ENCODE measurements around the gene ELP5.
A peak's percentile ranks its signal among the peaks of the same experiment; 100 is the strongest.

Gene ELP5

DNA sequence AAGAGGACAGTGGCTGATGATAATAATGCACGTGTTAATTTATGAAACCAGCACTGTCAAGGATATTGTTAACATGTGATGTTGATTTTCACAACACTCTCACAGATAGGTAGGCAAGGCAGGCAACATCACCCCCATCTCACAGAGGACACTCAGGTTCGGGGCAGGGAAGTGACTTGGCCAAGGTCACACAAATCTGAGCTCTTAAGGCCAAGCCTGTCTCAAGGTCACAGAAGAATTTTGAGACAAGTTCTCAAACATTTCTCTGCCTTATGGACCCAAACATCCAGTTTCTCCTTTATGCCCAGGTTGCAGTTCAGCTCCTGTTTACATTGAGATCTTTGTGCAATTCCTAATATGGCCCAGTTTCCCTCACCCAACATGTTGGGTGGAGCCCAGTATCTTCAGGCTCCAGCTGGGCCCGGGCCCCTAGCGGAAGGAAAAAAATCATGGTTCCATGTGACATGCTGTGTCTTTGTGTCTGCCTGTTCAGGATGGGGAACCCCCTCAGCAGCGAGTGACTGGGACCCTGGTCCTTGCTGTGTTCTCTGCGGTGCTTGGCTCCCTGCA lies 30.8 kb downstream of the ELP5 start:
- no peaks in the 10 kb centered on the region; a peak in 1 of 3 replicates for H3K36me3 ChIP-seq (ENCODE audit: control insufficient read depth in 2 of 2, insufficient read depth in 1 of 2, low read length in 2 of 2)
- CTCF ChIA-PET: interaction anchor here (0.6 to 9.0 kb wide), 5 partner anchors 10 to 855 kb away, joined by 3 to 160 read pairs (median 3); no protein-coding TSS in a partner anchor
- no peak overlapping the region for H3K4me3 ChIP-seq (ENCODE audit: low read depth, low read length)
- POLR2A ChIA-PET: interaction anchor here (1.0 to 3.1 kb wide), 3 partner anchors 13 to 62 kb away, joined by 3 to 20 read pairs (median 14); no protein-coding TSS in a partner anchor
- no peak for TF ChIP-seq ZNF48 (tag by site-specific recombination; IDR thresholded peaks at IDR 0.05)
- TF ChIP-seq ZIC2 (tag by site-specific recombination; IDR thresholded peaks at IDR 0.05): peak; percentile 32; the same call in 1 of the 2 replicates
- H3K27ac ChIP-seq (ENCODE audit: extremely low read depth, low read depth, low read length): no peak overlapping the region
- H3K4me1 ChIP-seq (ENCODE audit: control insufficient read depth, insufficient read depth, low read length): peaks cover 9% of the 10 kb centered on the region
- no peaks in the 10 kb centered on the region for H3K9me3 ChIP-seq (ENCODE audit: control insufficient read depth, insufficient read depth, low read depth, low read length)

- H3K9me3 ChIP-seq (ENCODE audit: control insufficient read depth, insufficient read depth, low read depth, low read length): no peaks in the 10 kb centered on the region
- peaks cover 9% of the 10 kb centered on the region for H3K4me1 ChIP-seq (ENCODE audit: control insufficient read depth, insufficient read depth, low read length)
- H3K27ac ChIP-seq (ENCODE audit: extremely low read depth, low read depth, low read length): no peak overlapping the region
- TF ChIP-seq ZNF692 (tag by site-specific recombination; IDR thresholded peaks at IDR 0.05) (no peak), KLF16 (tag by site-specific recombination; IDR thresholded peaks at IDR 0.05) (no peak), SCRT2 (tag by site-specific recombination; IDR thresholded peaks at IDR 0.05) (no peak), EGR2 (tag by site-specific recombination; IDR thresholded peaks at IDR 0.05; ENCODE audit: low read depth) (no peak), BCL11A (tag by site-specific recombination; IDR thresholded peaks at IDR 0.05; ENCODE audit: low read depth) (no peak), REPIN1 (tag by site-specific recombination; IDR thresholded peaks at IDR 0.05; ENCODE audit: low read depth) (no peak), ZSCAN16 (tag by site-specific recombination; IDR thresholded peaks at IDR 0.05) (no peak), MZF1 (tag by site-specific recombination; IDR thresholded peaks at IDR 0.05; ENCODE audit: borderline replicate concordance) (no peak), ZNF776 (tag by site-specific recombination; IDR thresholded peaks at IDR 0.05; ENCODE audit: borderline replicate concordance) (no peak), ZNF426 (tag by site-specific recombination; IDR thresholded peaks at IDR 0.05) (no peak)
- no peaks in the 10 kb centered on the region; a peak in 1 of 3 replicates for H3K36me3 ChIP-seq (ENCODE audit: control insufficient read depth in 2 of 2, insufficient read depth in 1 of 2, low read length in 2 of 2)
- ChIA-PET POLR2A (no interaction called here), CTCF (interaction anchor here (0.6 to 9.0 kb wide), 3 partner anchors 15 to 258 kb away, joined by 3 to 160 read pairs (median 3); no protein-coding TSS in a partner anchor)
- no peak overlapping the region for H3K4me3 ChIP-seq (ENCODE audit: low read depth, low read length)
Observed at GRCh38 chr17:7283471-7284216, 31.6 kb downstream of the ELP5 start.

GRCh38 chr17:7284911-7285310 lies 32.9 kb downstream of the ELP5 start:
- no peak overlapping the region for H3K27ac ChIP-seq (ENCODE audit: extremely low read depth, low read depth, low read length)
- CTCF ChIA-PET: interaction anchor here (1.2 to 9.0 kb wide), 3 partner anchors 14 to 239 kb away, joined by 3 to 160 read pairs (median 6); no protein-coding TSS in a partner anchor
- TF ChIP-seq GFI1B (tag by site-specific recombination; IDR thresholded peaks at IDR 0.05) (no peak), ZNF560 (tag by site-specific recombination; IDR thresholded peaks at IDR 0.05; ENCODE audit: borderline replicate concordance) (no peak), ZNF19 (tag by site-specific recombination; IDR thresholded peaks at IDR 0.05; ENCODE audit: low read depth) (no peak)
- POLR2A ChIA-PET: no interaction called here
- no peaks in the 10 kb centered on the region for H3K36me3 ChIP-seq (ENCODE audit: control insufficient read depth in 2 of 2, insufficient read depth in 1 of 2, low read length in 2 of 2)
- peaks cover 9% of the 10 kb centered on the region for H3K4me1 ChIP-seq (ENCODE audit: control insufficient read depth, insufficient read depth, low read length)
- no peak overlapping the region for H3K4me3 ChIP-seq (ENCODE audit: low read depth, low read length)
- no peaks in the 10 kb centered on the region for H3K9me3 ChIP-seq (ENCODE audit: control insufficient read depth, insufficient read depth, low read depth, low read length)

DNA sequence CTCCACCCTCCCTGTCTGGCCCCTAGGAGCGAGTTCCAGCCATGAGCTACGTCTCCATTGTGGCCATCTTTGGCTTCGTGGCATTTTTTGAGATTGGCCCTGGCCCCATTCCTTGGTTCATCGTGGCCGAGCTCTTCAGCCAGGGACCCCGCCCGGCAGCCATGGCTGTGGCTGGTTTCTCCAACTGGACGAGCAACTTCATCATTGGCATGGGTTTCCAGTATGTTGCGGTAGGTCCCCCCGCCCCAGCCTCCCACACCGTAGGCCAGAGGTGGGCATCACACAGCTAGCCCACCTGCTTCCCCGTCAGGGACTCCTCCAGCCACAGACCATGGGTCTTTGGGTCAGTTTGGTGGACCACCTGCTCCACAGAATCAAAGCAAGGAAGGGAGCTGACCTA lies 33.7 kb downstream of the ELP5 start:
- no peaks in the 10 kb centered on the region for H3K9me3 ChIP-seq (ENCODE audit: control insufficient read depth, insufficient read depth, low read depth, low read length)
- H3K4me1 ChIP-seq (ENCODE audit: control insufficient read depth, insufficient read depth, low read length): peaks cover 9% of the 10 kb centered on the region
- ChIA-PET CTCF (interaction anchor here (0.6 to 9.0 kb wide), 6 partner anchors 13 to 331 kb away, joined by 3 to 160 read pairs (median 3); no protein-coding TSS in a partner anchor), POLR2A (interaction anchor here (0.8 kb wide), 1 partner anchor 71 kb away, joined by 5 read pairs; no protein-coding TSS in a partner anchor)
- H3K36me3 ChIP-seq (ENCODE audit: control insufficient read depth in 2 of 2, insufficient read depth in 1 of 2, low read length in 2 of 2): no peaks in the 10 kb centered on the region
- no peak overlapping the region for H3K4me3 ChIP-seq (ENCODE audit: low read depth, low read length)
- TF ChIP-seq ZNF239 (tag by site-specific recombination; IDR thresholded peaks at IDR 0.05): no peak
- TF ChIP-seq ZNF184 (tag by site-specific recombination; IDR thresholded peaks at IDR 0.05): no peak
- TF ChIP-seq, protein P1, sequence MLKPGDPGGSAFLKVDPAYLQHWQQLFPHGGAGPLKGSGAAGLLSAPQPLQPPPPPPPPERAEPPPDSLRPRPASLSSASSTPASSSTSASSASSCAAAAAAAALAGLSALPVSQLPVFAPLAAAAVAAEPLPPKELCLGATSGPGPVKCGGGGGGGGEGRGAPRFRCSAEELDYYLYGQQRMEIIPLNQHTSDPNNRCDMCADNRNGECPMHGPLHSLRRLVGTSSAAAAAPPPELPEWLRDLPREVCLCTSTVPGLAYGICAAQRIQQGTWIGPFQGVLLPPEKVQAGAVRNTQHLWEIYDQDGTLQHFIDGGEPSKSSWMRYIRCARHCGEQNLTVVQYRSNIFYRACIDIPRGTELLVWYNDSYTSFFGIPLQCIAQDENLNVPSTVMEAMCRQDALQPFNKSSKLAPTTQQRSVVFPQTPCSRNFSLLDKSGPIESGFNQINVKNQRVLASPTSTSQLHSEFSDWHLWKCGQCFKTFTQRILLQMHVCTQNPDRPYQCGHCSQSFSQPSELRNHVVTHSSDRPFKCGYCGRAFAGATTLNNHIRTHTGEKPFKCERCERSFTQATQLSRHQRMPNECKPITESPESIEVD (tag by site-specific recombination; IDR thresholded peaks at IDR 0.05): no peak
- no peak for TF ChIP-seq REPIN1 (tag by site-specific recombination; IDR thresholded peaks at IDR 0.05; ENCODE audit: low read depth)
- TF ChIP-seq ZNF596 (tag by site-specific recombination; IDR thresholded peaks at IDR 0.05): no peak
- TF ChIP-seq ZNF214 (tag by site-specific recombination; IDR thresholded peaks at IDR 0.05; ENCODE audit: borderline replicate concordance): no peak
- no peak for TF ChIP-seq ZNF560 (tag by site-specific recombination; IDR thresholded peaks at IDR 0.05; ENCODE audit: borderline replicate concordance)
- TF ChIP-seq ZNF292 (tag by site-specific recombination; IDR thresholded peaks at IDR 0.05; ENCODE audit: borderline replicate concordance, low read depth): no peak
- no peak for TF ChIP-seq ZSCAN23 (tag by site-specific recombination; IDR thresholded peaks at IDR 0.05)
- no peak overlapping the region for H3K27ac ChIP-seq (ENCODE audit: extremely low read depth, low read depth, low read length)
